Glomerular endothelial cell (primary cell): ENCODE measurements around the gene EPHX1. TPM values are rescaled to one million over a fixed set of nuclear protein-coding genes. Genes with fewer than 3 reads are reported as not detected.

ENCODE experiments used
- total RNA-seq: library from RNA; depleted of rRNA; stranded (reverse); fragments of >200 nt; gene quantifications from 2 replicates; pipeline ENCODE4 v1.2.3, GENCODE V29; 2015

EPHX1 gene
- total RNA-seq, 1 donor from 2014 or later: 26.1 TPM

Other genes with a start within 250 kb of the EPHX1 start
- 33.9 and 46.1 TPM in 2 replicates for gene ENAH, start 157.0 kb upstream of the EPHX1 start, total RNA-seq
- 160 and 200 TPM in 2 replicates for gene SRP9, start 32.3 kb upstream of the EPHX1 start, total RNA-seq
- gene TMEM63A, start 72.3 kb downstream of the EPHX1 start, total RNA-seq: 18.1 and 29.7 TPM in 2 replicates
- gene LEFTY1, start 79.0 kb downstream of the EPHX1 start, total RNA-seq: not detected in 2 replicates
- gene PYCR2, start 114.1 kb downstream of the EPHX1 start, total RNA-seq: 35.5 and 40.5 TPM in 2 replicates
- gene LEFTY2, start 131.1 kb downstream of the EPHX1 start, total RNA-seq: not detected in 2 replicates
- gene SDE2, start 189.2 kb downstream of the EPHX1 start, total RNA-seq: 14.0 and 20.7 TPM in 2 replicates